ENCODE data around the gene JPH4.
"Not testable (repeated sequence)": the region's sequence is repeated elsewhere in the genome, so short reads cannot be mapped to it uniquely, and the experiment has no call there.

The JPH4 gene

GRCh38 chr14:23600322-23600707 lies 21.7 kb upstream of the JPH4 start:
- Mint-ChIP-seq H3K36me3 (ENCODE audit: low read depth) (no peaks in the 10 kb centered on the region), H3K4me1 (no peaks in the 10 kb centered on the region), H3K27ac (no peak overlapping the region), H3K9me3 (peaks cover 9% of the 10 kb centered on the region), H3K4me3 (no peak overlapping the region), H3K27me3 (ENCODE audit: low read depth, poor library complexity) (peaks cover 22% of the 10 kb centered on the region)
- no peak for DNase-seq
- TF ChIP-seq, protein P1, sequence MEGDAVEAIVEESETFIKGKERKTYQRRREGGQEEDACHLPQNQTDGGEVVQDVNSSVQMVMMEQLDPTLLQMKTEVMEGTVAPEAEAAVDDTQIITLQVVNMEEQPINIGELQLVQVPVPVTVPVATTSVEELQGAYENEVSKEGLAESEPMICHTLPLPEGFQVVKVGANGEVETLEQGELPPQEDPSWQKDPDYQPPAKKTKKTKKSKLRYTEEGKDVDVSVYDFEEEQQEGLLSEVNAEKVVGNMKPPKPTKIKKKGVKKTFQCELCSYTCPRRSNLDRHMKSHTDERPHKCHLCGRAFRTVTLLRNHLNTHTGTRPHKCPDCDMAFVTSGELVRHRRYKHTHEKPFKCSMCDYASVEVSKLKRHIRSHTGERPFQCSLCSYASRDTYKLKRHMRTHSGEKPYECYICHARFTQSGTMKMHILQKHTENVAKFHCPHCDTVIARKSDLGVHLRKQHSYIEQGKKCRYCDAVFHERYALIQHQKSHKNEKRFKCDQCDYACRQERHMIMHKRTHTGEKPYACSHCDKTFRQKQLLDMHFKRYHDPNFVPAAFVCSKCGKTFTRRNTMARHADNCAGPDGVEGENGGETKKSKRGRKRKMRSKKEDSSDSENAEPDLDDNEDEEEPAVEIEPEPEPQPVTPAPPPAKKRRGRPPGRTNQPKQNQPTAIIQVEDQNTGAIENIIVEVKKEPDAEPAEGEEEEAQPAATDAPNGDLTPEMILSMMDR (IDR thresholded peaks at IDR 0.05) = no peak

DNA sequence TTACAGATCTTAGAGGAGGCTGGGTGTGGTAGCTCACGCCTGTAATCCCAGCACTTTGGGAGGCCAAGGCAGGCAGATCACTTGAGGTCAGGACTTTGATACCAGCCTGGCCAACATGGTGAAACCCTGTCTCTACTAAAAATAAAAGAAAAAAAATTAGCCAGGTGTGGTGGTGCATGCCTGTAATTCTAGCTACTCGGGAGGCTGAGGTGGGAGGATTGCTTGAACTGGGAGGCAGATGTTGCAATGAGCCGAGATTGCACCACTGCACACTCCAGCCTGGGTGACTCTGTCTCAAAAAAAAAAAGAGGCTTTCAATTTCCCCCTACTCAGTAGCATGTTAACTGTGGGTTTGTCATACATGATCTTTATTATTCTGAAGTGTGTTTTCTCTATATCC lies 15.6 kb upstream of the JPH4 start:
- DNase-seq; H3K4me3 Mint-ChIP-seq; H3K4me1 Mint-ChIP-seq; H3K36me3 Mint-ChIP-seq (ENCODE audit: low read depth); H3K27ac Mint-ChIP-seq: not testable (repeated sequence)
- Mint-ChIP-seq H3K9me3 (peaks cover 21% of the 10 kb centered on the region), H3K27me3 (ENCODE audit: low read depth, poor library complexity) (peaks cover 19% of the 10 kb centered on the region)

DNA sequence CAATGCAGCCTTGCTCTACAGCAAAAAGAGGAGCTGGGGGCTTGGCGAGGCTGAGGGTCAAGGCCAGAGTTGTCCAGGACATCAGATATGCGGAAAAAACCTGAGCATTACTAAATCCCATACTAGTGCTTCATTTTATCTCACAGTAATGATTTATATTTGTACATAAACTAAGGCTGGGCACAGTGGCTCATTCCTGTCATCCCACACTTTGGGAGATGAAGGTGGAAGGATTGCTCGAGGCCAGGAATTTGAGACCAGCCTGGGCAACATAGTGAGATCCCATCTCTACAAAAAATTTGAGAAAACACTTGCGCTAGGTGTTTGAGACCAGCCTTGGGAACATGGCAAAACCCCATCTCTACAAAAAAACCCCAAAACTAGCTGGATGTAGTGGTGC lies 11.6 kb upstream of the JPH4 start:
- Mint-ChIP-seq H3K4me1 (peaks cover 13% of the 10 kb centered on the region), H3K36me3 (ENCODE audit: low read depth) (no peaks in the 10 kb centered on the region), H3K27me3 (ENCODE audit: low read depth, poor library complexity) (peaks cover 27% of the 10 kb centered on the region), H3K27ac (no peak overlapping the region), H3K9me3 (peaks cover 27% of the 10 kb centered on the region), H3K4me3 (no peak overlapping the region)
- TF ChIP-seq, protein P1 (IDR thresholded peaks at IDR 0.05) = no peak
- DNase-seq = no peak

GRCh38 chr14:23589606-23590005 lies 11.0 kb upstream of the JPH4 start:
- Mint-ChIP-seq H3K27ac (no peak overlapping the region), H3K4me3 (no peak overlapping the region), H3K4me1 (peaks cover 13% of the 10 kb centered on the region), H3K9me3 (peaks cover 23% of the 10 kb centered on the region), H3K27me3 (ENCODE audit: low read depth, poor library complexity) (peaks cover 24% of the 10 kb centered on the region), H3K36me3 (ENCODE audit: low read depth) (no peaks in the 10 kb centered on the region)
- DNase-seq = no peak
- TF ChIP-seq, protein P1 (IDR thresholded peaks at IDR 0.05) = no peak

GRCh38 chr14:23588884-23589598 lies 10.5 kb upstream of the JPH4 start:
- Mint-ChIP-seq H3K4me1 (peaks cover 15% of the 10 kb centered on the region), H3K27me3 (ENCODE audit: low read depth, poor library complexity) (peaks cover 24% of the 10 kb centered on the region), H3K27ac (peak overlapping the region; percentile 11), H3K9me3 (peaks cover 27% of the 10 kb centered on the region), H3K4me3 (no peak overlapping the region), H3K36me3 (ENCODE audit: low read depth) (no peaks in the 10 kb centered on the region)
- DNase-seq = peak; percentile 86
- TF ChIP-seq, protein P1 (IDR thresholded peaks at IDR 0.05) = peak; percentile 81

- not testable (repeated sequence) for H3K36me3 Mint-ChIP-seq (ENCODE audit: low read depth); H3K27ac Mint-ChIP-seq; DNase-seq; H3K4me3 Mint-ChIP-seq
- peaks cover 19% of the 10 kb centered on the region for H3K9me3 Mint-ChIP-seq
- peaks cover 28% of the 10 kb centered on the region for H3K4me1 Mint-ChIP-seq
- H3K27me3 Mint-ChIP-seq (ENCODE audit: low read depth, poor library complexity) = peaks cover 23% of the 10 kb centered on the region
Measured at GRCh38 chr14:23584527-23585203, 6.1 kb upstream of the JPH4 start.

- H3K27ac Mint-ChIP-seq; H3K36me3 Mint-ChIP-seq (ENCODE audit: low read depth); H3K4me3 Mint-ChIP-seq; DNase-seq: not testable (repeated sequence)
- Mint-ChIP-seq H3K4me1 (peaks cover 28% of the 10 kb centered on the region), H3K9me3 (peaks cover 19% of the 10 kb centered on the region), H3K27me3 (ENCODE audit: low read depth, poor library complexity) (peaks cover 30% of the 10 kb centered on the region)
Measured at GRCh38 chr14:23583761-23584526, 5.4 kb upstream of the JPH4 start.

All from nephron progenitor cell (in vitro differentiated cells).